Endothelial cell of umbilical vein (primary cell): ENCODE measurements around the gene XYLT1. TPM values are rescaled to one million over a fixed set of nuclear protein-coding genes. Genes with fewer than 3 reads are reported as not detected.

Source experiments
- BruUV-seq: library from RNA; stranded (reverse); fragments of 400-500 nt; replicated peaks from 2 replicates; lab custom pipeline; 2021; lab: Mats Ljungman, UMichigan
- CTCF ChIA-PET: fragments of 300-600, 350-600 bp; sonication (Branson Sonifier 250); formaldehyde crosslinking; loops from one replicate; lab custom pipeline; 2021; ENCODE audit warnings: antibody characterized with exemption, inconsistent platforms; lab: Charles Lee
- POLR2A ChIA-PET: fragments of 300-600, 350-600 bp; sonication (Branson Sonifier 250); formaldehyde crosslinking; loops from one replicate; lab custom pipeline; 2021; ENCODE audit warnings: antibody characterized with exemption, inconsistent platforms; lab: Charles Lee
- DNase-seq: peaks from one replicate; pipeline ENCODE4 v3.0.0-alpha.2; 2011; ENCODE audit warnings: low read depth, low spot score
- FAIRE-seq: peaks from 2 replicates; lab custom pipeline; 2011; peaks lifted over from hg19 to GRCh38; lab: Jason Lieb, UNC
- H2AFZ ChIP-seq: 2 replicates; pipeline ENCODE4 v1.6.0; 2012; ENCODE audit warnings: low read depth, low read length, control low read depth, inconsistent platforms
- H3K27ac ChIP-seq: 2 replicates; pipeline ENCODE4 v1.5.1; 2011; ENCODE audit warnings: low read depth, mild to moderate bottlenecking, control low read depth, low read length, moderate library complexity; ENCODE audit not compliant: insufficient read depth
- H3K27me3 ChIP-seq, 2 experiments: 2 replicates each; pipeline versions ENCODE4 v1.6.0 to v1.6.1; 2011; ENCODE audit warnings: low read length in 2 of 2, mixed read lengths in 1 of 2; ENCODE audit not compliant: control insufficient read depth in 2 of 2, insufficient read depth in 2 of 2
- H3K36me3 ChIP-seq, 2 experiments: 2 replicates in 1 of 2; 3 replicates in 1 of 2; pipeline ENCODE4 v1.5.1; 2011; ENCODE audit warnings: low read length in 2 of 2, mild to moderate bottlenecking in 1 of 2, moderate library complexity in 1 of 2; ENCODE audit not compliant: control insufficient read depth in 2 of 2, insufficient read depth in 2 of 2; ENCODE audit errors: extremely low read depth in 1 of 2
- H3K4me1 ChIP-seq: 3 replicates; pipeline ENCODE4 v1.5.1; 2011; ENCODE audit warnings: mild to moderate bottlenecking, low read length; ENCODE audit not compliant: control insufficient read depth, insufficient read depth; ENCODE audit errors: extremely low read depth
- H3K4me2 ChIP-seq: 2 replicates; pipeline ENCODE4 v1.6.1; 2011; ENCODE audit warnings: low read length, control low read depth, mixed read lengths; ENCODE audit not compliant: insufficient read depth
- H3K4me3 ChIP-seq, 3 experiments: fragments of 200-600 bp in 1 of 3; sonication (generic), shearing (Covaris generic) in 1 of 3; replicated peaks in 1 of 3; 2 replicates each; pipeline ENCODE4 v1.5.1; 2011 to 2016; ENCODE audit warnings: control low read depth in 3 of 3, low read length in 3 of 3, mild to moderate bottlenecking in 2 of 3, inconsistent platforms in 1 of 3, low read depth in 1 of 3, moderate library complexity in 1 of 3; ENCODE audit not compliant: insufficient read depth in 1 of 3
- H3K79me2 ChIP-seq: 2 replicates; pipeline ENCODE4 v1.6.0; 2012; ENCODE audit warnings: low read length, inconsistent platforms; ENCODE audit not compliant: control insufficient read depth, insufficient read depth
- H3K9ac ChIP-seq: replicated peaks from 2 replicates; pipeline ENCODE3; 2011; ENCODE audit warnings: low read length, control low read depth; ENCODE audit not compliant: insufficient read depth; ENCODE audit errors: extremely low read depth
- H3K9me1 ChIP-seq: replicated peaks from 3 replicates; pipeline ENCODE4 v1.6.0; 2011; ENCODE audit warnings: mild to moderate bottlenecking, low read length; ENCODE audit not compliant: control insufficient read depth, insufficient read depth; ENCODE audit errors: extremely low read depth
- H3K9me3 ChIP-seq: replicated peaks from 2 replicates; pipeline ENCODE4 v1.5.1; 2012; ENCODE audit warnings: low read length, inconsistent platforms; ENCODE audit not compliant: control insufficient read depth, insufficient read depth
- H4K20me1 ChIP-seq: replicated peaks from 2 replicates; pipeline ENCODE3; 2011; ENCODE audit warnings: mild to moderate bottlenecking, low read length; ENCODE audit not compliant: control insufficient read depth, insufficient read depth; ENCODE audit errors: extremely low read depth
- EZH2 ChIP-seq: IDR thresholded peaks from 2 replicates; pipeline ENCODE4 v1.6.1; 2012; ENCODE audit warnings: borderline replicate concordance, low read depth, mild to moderate bottlenecking, moderate library complexity, low read length, inconsistent platforms; ENCODE audit not compliant: severe bottlenecking
- FOS ChIP-seq: IDR thresholded peaks from 2 replicates; pipeline ENCODE4 v1.6.1; 2011; ENCODE audit warnings: mild to moderate bottlenecking, low read length, moderate library complexity, borderline replicate concordance; ENCODE audit not compliant: insufficient read depth
- GATA2 ChIP-seq: IDR thresholded peaks from 2 replicates; pipeline ENCODE4 v1.7.0; 2011; ENCODE audit warnings: low read depth, mild to moderate bottlenecking, moderate library complexity, mixed read lengths, low read length; ENCODE audit not compliant: insufficient read length, insufficient read depth
- JUN ChIP-seq: IDR thresholded peaks from 2 replicates; pipeline ENCODE4 v1.6.1; 2011; ENCODE audit warnings: borderline replicate concordance, low read depth; ENCODE audit not compliant: insufficient read length, insufficient read depth
- POLR2A ChIP-seq: IDR thresholded peaks from 2 replicates; pipeline ENCODE4 v1.6.1; 2012; ENCODE audit warnings: low read depth, mild to moderate bottlenecking, control low read depth, low read length
- dilution Hi-C: fragments of 300-500 bp; cut with MboI; formaldehyde crosslinking; loops from one replicate; pipeline ENCODE4 v1.15.0; 2019; ENCODE audit warnings: low sequenced_read_pairs; ENCODE audit not compliant: extremely low pct_ligation_motif_present
- intact Hi-C: fragments of 100-400 bp; cut with micrococcal nuclease; formaldehyde crosslinking; loops from one replicate; pipeline ENCODE4 v1.10.0; 2022
- polyA plus RNA-seq, 4 experiments: library from polyadenylated mRNA; depleted of rRNA in 3 of 4; stranded (reverse) in 3 of 4; unstranded in 1 of 4; fragments of >200 nt; gene quantifications; 2 replicates each; pipeline versions ENCODE4 v1.2.1 to v1.2.3, GENCODE V29; 2011 to 2012; ENCODE audit warnings: missing spikeins in 1 of 4
- total RNA-seq: library from RNA; stranded (reverse); gene quantifications from 2 replicates; pipeline ENCODE4 v1.2.3, GENCODE V29; 2021
- TF ChIP-seq, protein P1 (sequence below): IDR thresholded peaks from 2 replicates; pipeline ENCODE4 v1.6.1; 2011; ENCODE audit not compliant: insufficient read depth, insufficient read length
- TF ChIP-seq, protein P2 (sequence below), 2 donors: IDR thresholded peaks; 1 replicate in 1 of 2; 2 replicates in 1 of 2; pipeline ENCODE4 v1.5.1; 2011; ENCODE audit warnings: low read length in 2 of 2, mild to moderate bottlenecking in 2 of 2, moderate library complexity in 2 of 2, control low read depth in 1 of 2, inconsistent platforms in 1 of 2, low read depth in 1 of 2; ENCODE audit not compliant: insufficient read depth in 1 of 2; ENCODE audit errors: extremely low read depth in 1 of 2

XYLT1 gene
- total and polyA plus RNA-seq, 2 donors (not counting 3 experiments of a cell fraction or from before 2014, with no cell fraction given): 0.63 to 2.9 TPM

DNA sequence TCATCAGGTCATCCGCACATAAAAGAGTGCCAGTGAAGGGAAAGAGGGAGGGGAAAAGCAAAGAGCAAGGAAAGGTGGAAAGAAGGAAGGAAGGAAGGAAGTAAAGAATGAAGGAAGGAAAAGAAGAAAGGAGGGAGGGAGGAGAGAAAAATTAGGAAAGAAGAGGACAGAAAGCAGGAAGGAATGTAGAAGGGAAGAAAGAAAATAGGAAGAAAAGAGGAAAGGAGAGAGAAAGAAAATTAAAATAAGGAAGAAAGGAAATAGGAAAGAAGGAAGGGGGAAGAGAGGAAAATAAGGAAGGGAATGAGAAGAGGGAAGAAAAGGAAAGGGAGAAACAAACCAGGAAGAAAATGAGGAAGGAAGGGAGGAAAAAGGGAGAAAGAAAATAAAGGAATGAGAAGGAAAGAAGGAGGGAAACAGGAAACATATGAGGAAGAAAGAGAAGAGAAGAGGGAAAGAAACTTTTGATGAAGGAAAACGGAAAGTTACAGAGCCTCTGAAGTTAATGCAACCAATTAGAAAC lies 212.6 kb downstream of the XYLT1 start:
- no peaks in the 10 kb centered on the region for H4K20me1 ChIP-seq
- DNase-seq: no peak
- FAIRE-seq: no peak
- CTCF ChIA-PET: no interaction called here
- TF ChIP-seq JUN: no peak
- TF ChIP-seq EZH2: no peak
- TF ChIP-seq FOS: no peak
- TF ChIP-seq, protein P1, sequence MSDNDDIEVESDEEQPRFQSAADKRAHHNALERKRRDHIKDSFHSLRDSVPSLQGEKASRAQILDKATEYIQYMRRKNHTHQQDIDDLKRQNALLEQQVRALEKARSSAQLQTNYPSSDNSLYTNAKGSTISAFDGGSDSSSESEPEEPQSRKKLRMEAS: no peak
- no peak for TF ChIP-seq GATA2
- TF ChIP-seq, protein P2, sequence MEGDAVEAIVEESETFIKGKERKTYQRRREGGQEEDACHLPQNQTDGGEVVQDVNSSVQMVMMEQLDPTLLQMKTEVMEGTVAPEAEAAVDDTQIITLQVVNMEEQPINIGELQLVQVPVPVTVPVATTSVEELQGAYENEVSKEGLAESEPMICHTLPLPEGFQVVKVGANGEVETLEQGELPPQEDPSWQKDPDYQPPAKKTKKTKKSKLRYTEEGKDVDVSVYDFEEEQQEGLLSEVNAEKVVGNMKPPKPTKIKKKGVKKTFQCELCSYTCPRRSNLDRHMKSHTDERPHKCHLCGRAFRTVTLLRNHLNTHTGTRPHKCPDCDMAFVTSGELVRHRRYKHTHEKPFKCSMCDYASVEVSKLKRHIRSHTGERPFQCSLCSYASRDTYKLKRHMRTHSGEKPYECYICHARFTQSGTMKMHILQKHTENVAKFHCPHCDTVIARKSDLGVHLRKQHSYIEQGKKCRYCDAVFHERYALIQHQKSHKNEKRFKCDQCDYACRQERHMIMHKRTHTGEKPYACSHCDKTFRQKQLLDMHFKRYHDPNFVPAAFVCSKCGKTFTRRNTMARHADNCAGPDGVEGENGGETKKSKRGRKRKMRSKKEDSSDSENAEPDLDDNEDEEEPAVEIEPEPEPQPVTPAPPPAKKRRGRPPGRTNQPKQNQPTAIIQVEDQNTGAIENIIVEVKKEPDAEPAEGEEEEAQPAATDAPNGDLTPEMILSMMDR (IDR thresholded peaks at IDR 0.05; ENCODE audit: extremely low read depth in 1 of 2, insufficient read depth in 1 of 2, low read depth in 1 of 2, low read length in 2 of 2): no peak
- no peak for TF ChIP-seq POLR2A
- BruUV-seq: no TSS peak
- POLR2A ChIA-PET: no interaction called here
- no peak overlapping the region for H3K9ac ChIP-seq
- no peak overlapping the region for H3K4me3 ChIP-seq
- no peak overlapping the region for H2AFZ ChIP-seq
- H3K36me3 ChIP-seq: no peaks in the 10 kb centered on the region
- no peak overlapping the region for H3K4me2 ChIP-seq
- no peaks in the 10 kb centered on the region for H3K4me1 ChIP-seq
- no peaks in the 10 kb centered on the region for H3K27me3 ChIP-seq
- intact Hi-C loops: no loop called here
- dilution Hi-C loops: no loop called here
- no peaks in the 10 kb centered on the region for H3K79me2 ChIP-seq
- H3K9me3 ChIP-seq: peaks cover 3% of the 10 kb centered on the region
- no peaks in the 10 kb centered on the region for H3K9me1 ChIP-seq
- H3K27ac ChIP-seq: no peak overlapping the region
